GM23248 (cell line): Measurements from ENCODE around the gene PREX1. TPM values are rescaled to one million over a fixed set of nuclear protein-coding genes. Genes with fewer than 3 reads are reported as not detected.

Experiments used
- DNase-seq: peaks from one replicate; pipeline ENCODE4 v3.0.0-alpha.2; 2015
- H2AFZ ChIP-seq: fragments of 200-600 bp; sonication (generic); 2 replicates; pipeline ENCODE4 v1.6.1; 2016; ENCODE audit warnings: antibody characterized with exemption
- H3F3A ChIP-seq: fragments of 200-600 bp; sonication (generic); 2 replicates; pipeline ENCODE4 v1.6.1; 2016; ENCODE audit warnings: mild to moderate bottlenecking, antibody characterized with exemption, mixed run types; ENCODE audit not compliant: insufficient read depth
- H3K27ac ChIP-seq: fragments of 200-600 bp; sonication (generic); 2 replicates; pipeline ENCODE4 v1.5.1; 2016; ENCODE audit warnings: mild to moderate bottlenecking
- H3K27me3 ChIP-seq: fragments of 200-600 bp; sonication (generic); replicated peaks from 2 replicates; pipeline ENCODE4 v1.6.1; 2016; ENCODE audit warnings: mild to moderate bottlenecking; ENCODE audit not compliant: insufficient read depth
- H3K36me3 ChIP-seq: fragments of 200-600 bp; sonication (generic); 2 replicates; pipeline ENCODE4 v1.6.1; 2016; ENCODE audit warnings: low read depth, mild to moderate bottlenecking
- H3K4me1 ChIP-seq: fragments of 200-600 bp; sonication (generic); 2 replicates; pipeline ENCODE4 v1.6.1; 2016; ENCODE audit warnings: mild to moderate bottlenecking; ENCODE audit not compliant: insufficient read depth
- H3K4me2 ChIP-seq: fragments of 200-600 bp; sonication (generic); one replicate; pipeline ENCODE4 v1.6.1; 2016; ENCODE audit warnings: mild to moderate bottlenecking; ENCODE audit not compliant: unreplicated experiment
- H3K4me3 ChIP-seq: fragments of 200-600 bp; sonication (generic); 2 replicates; pipeline ENCODE4 v1.5.1; 2016; ENCODE audit warnings: mild to moderate bottlenecking
- H3K79me2 ChIP-seq: fragments of 200-600 bp; sonication (generic); 2 replicates; pipeline ENCODE4 v1.6.1; 2016; ENCODE audit warnings: mild to moderate bottlenecking; ENCODE audit not compliant: insufficient read depth
- H3K9ac ChIP-seq: fragments of 200-600 bp; sonication (generic); 2 replicates; pipeline ENCODE4 v1.6.1; 2016; ENCODE audit warnings: mild to moderate bottlenecking
- H3K9me2 ChIP-seq: fragments of 200-600 bp; sonication (generic); 2 replicates; pipeline ENCODE4 v1.6.1; 2016; ENCODE audit warnings: mixed run types, mild to moderate bottlenecking, moderate library complexity; ENCODE audit not compliant: insufficient read depth
- H3K9me3 ChIP-seq: fragments of 200-600 bp; sonication (generic); one replicate; pipeline ENCODE4 v1.6.1; 2017; ENCODE audit warnings: low read depth
- H4K20me1 ChIP-seq: fragments of 200-600 bp; sonication (generic); 2 replicates; pipeline ENCODE4 v1.6.0; 2016; ENCODE audit not compliant: insufficient read depth
- EZH2 ChIP-seq: fragments of 200-600 bp; sonication (generic); IDR thresholded peaks from 2 replicates; pipeline ENCODE4 v1.6.1; 2018; ENCODE audit warnings: antibody characterized with exemption, mild to moderate bottlenecking; ENCODE audit not compliant: insufficient read depth, poor library complexity, severe bottlenecking
- EZH2phosphoT487 ChIP-seq: fragments of 200-600 bp; sonication (generic); IDR thresholded peaks from 2 replicates; pipeline ENCODE4 v1.6.1; 2018; ENCODE audit warnings: antibody characterized with exemption, moderate library complexity, mild to moderate bottlenecking, low read depth; ENCODE audit not compliant: insufficient read depth
- WGBS, 2 experiments: methylation state at CpG; one replicate each; pipeline ENCODE4 v1.1.6; 2015 to 2017; ENCODE audit warnings: low lambda C conversion rate in 2 of 2, low coverage in 1 of 2; ENCODE audit errors: missing lambda C conversion rate in 2 of 2; 5-methylcytosine and 5-hydroxymethylcytosine counted together
- in situ Hi-C: fragments of 300-500 bp; cut with MboI; formaldehyde crosslinking; loops from 2 replicates; pipeline ENCODE4 v1.15.0; 2020
- polyA plus RNA-seq: library from polyadenylated mRNA; unstranded; fragments of >200 nt; fragmentation: Nextera tagmentation; extraction: Ambion mirVana; gene quantifications from 2 replicates; pipeline ENCODE4 v1.2.1, GENCODE V29; 2016
- total RNA-seq: library from RNA; depleted of rRNA; stranded (reverse); fragments of >200 nt; shearing (Covaris generic); gene quantifications from 2 replicates; pipeline ENCODE4 v1.2.3, GENCODE V29; 2014

The PREX1 gene
- total and polyA plus RNA-seq, 2 experiments from 2014 or later: 0.13 to 0.65 TPM

- peaks cover 1% of the 10 kb centered on the region; the same call in 1 of the 2 replicates for H3K4me1 ChIP-seq
- peaks cover 3% of the 10 kb centered on the region; the same call in 1 of the 2 replicates for H3F3A ChIP-seq
- no peaks in the 10 kb centered on the region for H3K79me2 ChIP-seq
- H3K36me3 ChIP-seq: no peaks in the 10 kb centered on the region
- H3K4me2 ChIP-seq: no peak overlapping the region
- H3K4me3 ChIP-seq: no peak overlapping the region
- TF ChIP-seq EZH2phosphoT487: no peak
- TF ChIP-seq EZH2: no peak
- no peak overlapping the region for H3K27ac ChIP-seq
- H3K27me3 ChIP-seq: no peaks in the 10 kb centered on the region
- no peaks in the 10 kb centered on the region for H4K20me1 ChIP-seq
- 89 to 91% methylated on average over 3 of the region's 3 CpGs for WGBS, 2 experiments
- H3K9ac ChIP-seq: no peak overlapping the region
- no peaks in the 10 kb centered on the region for H3K9me3 ChIP-seq
- DNase-seq: no peak
- H2AFZ ChIP-seq: no peak overlapping the region
- H3K9me2 ChIP-seq: no peaks in the 10 kb centered on the region
- in situ Hi-C loops: no loop called here
Observed at GRCh38 chr20:48819089-48819488, 8.7 kb downstream of the PREX1 start.

GRCh38 chr20:48818481-48818987 lies 9.3 kb downstream of the PREX1 start:
- Histone ChIP-seq H3K4me3 (no peak overlapping the region), H3K9me3 (no peaks in the 10 kb centered on the region), H2AFZ (no peak overlapping the region), H3K4me1 (no peaks in the 10 kb centered on the region), H3F3A (0 out of 2 replicates have a peak, but pooled peaks cover under 1% of the 10 kb centered on the region), H3K27me3 (no peaks in the 10 kb centered on the region), H3K4me2 (no peak overlapping the region), H3K9me2 (no peaks in the 10 kb centered on the region), H4K20me1 (no peaks in the 10 kb centered on the region), H3K79me2 (no peaks in the 10 kb centered on the region), H3K36me3 (no peaks in the 10 kb centered on the region), H3K9ac (no peak overlapping the region), H3K27ac (no peak overlapping the region)
- no peak for TF ChIP-seq EZH2
- no peak for TF ChIP-seq EZH2phosphoT487
- in situ Hi-C loops: no loop called here
- 70 to 76% methylated on average over 11 of the region's 11 CpGs for WGBS, 2 experiments
- no peak for DNase-seq

- no peaks in the 10 kb centered on the region for H3K9me3 ChIP-seq
- H3K79me2 ChIP-seq: no peaks in the 10 kb centered on the region
- no peaks in the 10 kb centered on the region for H3K27me3 ChIP-seq
- no peak overlapping the region for H3K9ac ChIP-seq
- WGBS, 2 experiments: 90 to 93% methylated on average over 7 of the region's 7 CpGs
- no peak overlapping the region for H3K4me2 ChIP-seq
- H3F3A ChIP-seq: no peaks in the 10 kb centered on the region
- no peak overlapping the region for H3K4me3 ChIP-seq
- H4K20me1 ChIP-seq: no peaks in the 10 kb centered on the region
- H3K36me3 ChIP-seq: no peaks in the 10 kb centered on the region
- no peak for TF ChIP-seq EZH2
- no peak for TF ChIP-seq EZH2phosphoT487
- H3K4me1 ChIP-seq: no peaks in the 10 kb centered on the region
- H3K9me2 ChIP-seq: no peaks in the 10 kb centered on the region
- no peak for DNase-seq
- H3K27ac ChIP-seq: no peak overlapping the region
- in situ Hi-C loops: no loop called here
- no peak overlapping the region for H2AFZ ChIP-seq
Observed at GRCh38 chr20:48818031-48818370, 9.8 kb downstream of the PREX1 start.

GRCh38 chr20:48817367-48818030 lies 10.3 kb downstream of the PREX1 start:
- in situ Hi-C loops: no loop called here
- WGBS, 2 experiments: 80 to 82% methylated on average over 4 of the region's 4 CpGs
- H4K20me1 ChIP-seq: no peaks in the 10 kb centered on the region
- TF ChIP-seq EZH2phosphoT487 (no peak), EZH2 (no peak)
- H3K79me2 ChIP-seq: no peaks in the 10 kb centered on the region
- no peaks in the 10 kb centered on the region for H3K4me1 ChIP-seq
- H2AFZ ChIP-seq: no peak overlapping the region
- H3K27ac ChIP-seq: no peak overlapping the region
- H3K27me3 ChIP-seq: no peaks in the 10 kb centered on the region
- no peaks in the 10 kb centered on the region for H3K9me3 ChIP-seq
- H3K9me2 ChIP-seq: no peaks in the 10 kb centered on the region
- no peak overlapping the region for H3K4me3 ChIP-seq
- no peaks in the 10 kb centered on the region for H3K36me3 ChIP-seq
- H3K9ac ChIP-seq: no peak overlapping the region
- no peak for DNase-seq
- H3F3A ChIP-seq: no peaks in the 10 kb centered on the region
- no peak overlapping the region for H3K4me2 ChIP-seq
